Pancreas (tissue), 10 donors: Measurements from ENCODE around the gene GPATCH3. TPM values are rescaled to one million over a fixed set of nuclear protein-coding genes. Genes with fewer than 3 reads are reported as not detected.

ENCODE experiments used
- ATAC-seq, 4 donors: fragments of 200-7000 bp; cut with Tn5 transposase; one replicate each; pipeline versions ENCODE4 v1.8.0 to v1.9.1; 2020; ENCODE audit warnings: mild to moderate bottlenecking in 4 of 4, moderate library complexity in 4 of 4
- DNase-seq, 6 donors: peaks; one replicate each; pipeline ENCODE4 v3.0.0-alpha.2; 2020
- FAIRE-seq: peaks from 2 replicates; lab custom pipeline; 2012; peaks lifted over from hg19 to GRCh38; lab: Jason Lieb, UNC
- H3K27ac ChIP-seq, 4 donors: fragments of 200-600 bp; sonication (generic); 1 replicate in 3 of 4; 2 replicates in 1 of 4; pipeline versions ENCODE4 v1.5.0 to v1.8.0; 2020
- H3K27me3 ChIP-seq, 4 donors: fragments of 200-600 bp; one replicate each; pipeline ENCODE4 v1.8.0; 2021
- H3K36me3 ChIP-seq, 3 donors: fragments of 200-600 bp; sonication (generic) in 1 of 3; one replicate each; pipeline versions ENCODE4 v1.5.0 to v1.8.0; 2020 to 2021
- H3K4me1 ChIP-seq, 3 donors: fragments of 200-600 bp; one replicate each; pipeline ENCODE4 v1.8.0; 2021
- H3K4me3 ChIP-seq, 4 donors: fragments of 200-600 bp; sonication (generic) in 2 of 4; one replicate each; pipeline versions ENCODE4 v1.5.0 to v1.8.0; 2020 to 2021
- H3K9me3 ChIP-seq, 4 donors: fragments of 200-600 bp; one replicate each; pipeline ENCODE4 v1.8.0; 2021
- WGBS, 2 donors: extraction: QIAGEN DNeasy Blood & Tissue Kit; methylation state at CpG; one replicate each; pipeline ENCODE4 v1.1.7; 2013; 5-methylcytosine and 5-hydroxymethylcytosine counted together
- intact Hi-C, 3 donors: fragments of 100-400 bp; cut with DNase I; formaldehyde crosslinking; loops; one replicate each; pipeline versions ENCODE4 v1.11.1 to v1.14.2; 2022
- polyA plus RNA-seq, 2 donors: library from polyadenylated mRNA; stranded (reverse); fragments of 200-250 nt; gene quantifications; one replicate each; pipeline ENCODE4 v1.2.3, GENCODE V29; 2013
- total RNA-seq, 6 donors: library from RNA; stranded (reverse); fragmentation: NEBNext Ultra II Directional in 4 of 6; extraction: Animal tissue kit (Norgen Biotek cat#: 25700) in 4 of 6; gene quantifications; one replicate each; pipeline versions ENCODE4 v1.2.1 to v1.2.4, GENCODE V29; 2021 to 2023
- TF ChIP-seq, protein P1 (sequence below), 4 donors: fragments of 200-600 bp; sonication (generic) in 3 of 4; IDR thresholded peaks; one replicate each; pipeline versions ENCODE4 v1.5.0 to v1.8.0; 2021; ENCODE audit warnings: antibody characterized with exemption in 4 of 4
- donor health status: healthy with polysubstance abuse.
- donor health status: DM: no; HTN: no; CAD: no; lungs with moderate emphysema.
- donor health status: DM: no; HTN: no; CAD: no.
- donor health status: control.
- donor health status: control.
- donor health status: Bipolar disorder and iron deficiency.
- donor health status: DM: yes; HTN: yes; CAD: no.
- donor health status: DM: no; HTN: no; CAD: no.
- donor health status: DM: no; HTN: no; CAD: no.
- donor health status: DM: yes; HTN: yes; CAD: no.

Gene GPATCH3
- total and polyA plus RNA-seq, 8 donors: 3.9 to 18.1 (median 6.9) TPM

DNA sequence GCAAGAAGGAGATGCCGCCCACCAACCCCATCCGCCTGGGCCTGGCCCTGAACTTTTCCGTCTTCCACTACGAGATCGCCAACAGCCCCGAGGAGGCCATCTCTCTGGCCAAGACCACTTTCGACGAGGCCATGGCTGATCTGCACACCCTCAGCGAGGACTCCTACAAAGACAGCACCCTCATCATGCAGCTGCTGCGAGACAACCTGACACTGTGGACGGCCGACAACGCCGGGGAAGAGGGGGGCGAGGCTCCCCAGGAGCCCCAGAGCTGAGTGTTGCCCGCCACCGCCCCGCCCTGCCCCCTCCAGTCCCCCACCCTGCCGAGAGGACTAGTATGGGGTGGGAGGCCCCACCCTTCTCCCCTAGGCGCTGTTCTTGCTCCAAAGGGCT is 36.6 kb downstream of the GPATCH3 start:
- FAIRE-seq (no peak), DNase-seq (no peak), ATAC-seq (no peak)
- Histone ChIP-seq H3K36me3 (no peaks in the 10 kb centered on the region), H3K9me3 (no peaks in the 10 kb centered on the region), H3K4me1 (no peaks in the 10 kb centered on the region), H3K27ac (no peak overlapping the region), H3K27me3 (no peaks in the 10 kb centered on the region), H3K4me3 (peak overlapping the region in 1 of 4 donors; percentile 66)
- TF ChIP-seq, protein P1, sequence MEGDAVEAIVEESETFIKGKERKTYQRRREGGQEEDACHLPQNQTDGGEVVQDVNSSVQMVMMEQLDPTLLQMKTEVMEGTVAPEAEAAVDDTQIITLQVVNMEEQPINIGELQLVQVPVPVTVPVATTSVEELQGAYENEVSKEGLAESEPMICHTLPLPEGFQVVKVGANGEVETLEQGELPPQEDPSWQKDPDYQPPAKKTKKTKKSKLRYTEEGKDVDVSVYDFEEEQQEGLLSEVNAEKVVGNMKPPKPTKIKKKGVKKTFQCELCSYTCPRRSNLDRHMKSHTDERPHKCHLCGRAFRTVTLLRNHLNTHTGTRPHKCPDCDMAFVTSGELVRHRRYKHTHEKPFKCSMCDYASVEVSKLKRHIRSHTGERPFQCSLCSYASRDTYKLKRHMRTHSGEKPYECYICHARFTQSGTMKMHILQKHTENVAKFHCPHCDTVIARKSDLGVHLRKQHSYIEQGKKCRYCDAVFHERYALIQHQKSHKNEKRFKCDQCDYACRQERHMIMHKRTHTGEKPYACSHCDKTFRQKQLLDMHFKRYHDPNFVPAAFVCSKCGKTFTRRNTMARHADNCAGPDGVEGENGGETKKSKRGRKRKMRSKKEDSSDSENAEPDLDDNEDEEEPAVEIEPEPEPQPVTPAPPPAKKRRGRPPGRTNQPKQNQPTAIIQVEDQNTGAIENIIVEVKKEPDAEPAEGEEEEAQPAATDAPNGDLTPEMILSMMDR (IDR thresholded peaks at IDR 0.05): no peak
- WGBS, 2 donors: 68 to 72% methylated on average over 18 to 20 of the region's 20 CpGs
- intact Hi-C loops: no loop called here

- no peak for FAIRE-seq
- H3K4me1 ChIP-seq: no peaks in the 10 kb centered on the region
- WGBS, 2 donors: 81 to 83% methylated on average over 37 of the region's 37 CpGs
- ATAC-seq: peak in 3 of 4 donors; percentile 0 to 29 (median 7)
- TF ChIP-seq, protein P1 (IDR thresholded peaks at IDR 0.05): peak in 1 of 4 donors; percentile 20
- no peaks in the 10 kb centered on the region for H3K27me3 ChIP-seq
- intact Hi-C loops: no loop called here
- peak in 4 of 6 donors; percentile 37 to 87 (median 77) for DNase-seq
- H3K36me3 ChIP-seq: no peaks in the 10 kb centered on the region
- H3K9me3 ChIP-seq: no peaks in the 10 kb centered on the region
- H3K4me3 ChIP-seq: peak within 1 kb of the TSS in 1 of 4 donors; percentile 66
- H3K27ac ChIP-seq: no peak within 1 kb of the TSS
These were observed 37.2 kb downstream of the GPATCH3 start, which contains the start of gene SFN for GRCh38 chr1:26862781-26863684. TSS of gene SFN (plus strand) at chr1:26863149. CDS start at chr1:26863213, 64 bp downstream.

- no peaks in the 10 kb centered on the region for H3K9me3 ChIP-seq
- TF ChIP-seq, protein P1 (IDR thresholded peaks at IDR 0.05): no peak
- ATAC-seq (no peak), FAIRE-seq (no peak), DNase-seq (no peak)
- H3K27me3 ChIP-seq: no peaks in the 10 kb centered on the region
- no peak overlapping the region for H3K4me3 ChIP-seq
- 88 to 90% methylated on average over 7 of the region's 7 CpGs for WGBS, 2 donors
- intact Hi-C loops: no loop called here
- no peaks in the 10 kb centered on the region for H3K36me3 ChIP-seq
- no peak overlapping the region for H3K27ac ChIP-seq
- no peaks in the 10 kb centered on the region for H3K4me1 ChIP-seq
These were observed 38.3 kb downstream of the GPATCH3 start for GRCh38 chr1:26861889-26862378.

DNA sequence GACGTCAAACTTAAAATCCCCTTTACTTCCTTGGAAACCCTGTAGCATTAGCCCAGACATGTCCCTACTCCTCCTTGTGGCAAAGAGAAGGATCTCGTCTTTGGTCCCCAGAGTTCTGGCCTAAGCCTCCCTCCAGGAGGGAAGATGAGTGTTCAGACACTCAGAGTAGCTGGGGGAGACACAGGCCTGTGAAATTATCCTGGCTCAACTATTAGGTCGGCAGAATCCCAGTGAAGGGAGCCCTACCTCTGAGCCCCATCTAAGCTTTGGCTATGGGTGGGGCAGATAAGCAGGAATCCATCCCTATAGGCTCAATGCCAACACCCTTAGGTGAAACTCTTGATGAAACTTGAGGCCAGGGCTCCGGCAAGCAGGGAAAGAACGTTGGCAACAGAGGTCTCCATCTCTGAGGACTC is 39.0 kb downstream of the GPATCH3 start:
- no peaks in the 10 kb centered on the region for H3K36me3 ChIP-seq
- intact Hi-C loops: no loop called here
- WGBS, 2 donors: 67 to 70% methylated on average over 5 of the region's 5 CpGs
- no peaks in the 10 kb centered on the region for H3K9me3 ChIP-seq
- FAIRE-seq (no peak), ATAC-seq (no peak), DNase-seq (no peak)
- H3K27me3 ChIP-seq: no peaks in the 10 kb centered on the region
- H3K4me3 ChIP-seq: no peak overlapping the region
- no peak overlapping the region for H3K27ac ChIP-seq
- H3K4me1 ChIP-seq: no peaks in the 10 kb centered on the region
- TF ChIP-seq, protein P1 (IDR thresholded peaks at IDR 0.05): no peak
